ENCODE results near the gene CTCF.
A peak's percentile ranks its signal among the peaks of the same experiment; 100 is the strongest.

The CTCF gene

GRCh38 chr16:67667453-67667816, 105.1 kb downstream of the CTCF start:
- DNase-seq: no peak

- DNase-seq: peak; percentile 74
Measured at GRCh38 chr16:67667817-67668494, 105.6 kb downstream of the CTCF start.

- DNase-seq: no peak
Measured at GRCh38 chr16:67668495-67669157, 106.3 kb downstream of the CTCF start.

GRCh38 chr16:67669499-67670101, 107.3 kb downstream of the CTCF start:
- no peak for DNase-seq

- DNase-seq: no peak
Measured at GRCh38 chr16:67672306-67672705, 110.0 kb downstream of the CTCF start.

GRCh38 chr16:67672739-67673662, 110.7 kb downstream of the CTCF start:
- DNase-seq: peak; percentile 21

GRCh38 chr16:67673712-67674580, 111.6 kb downstream of the CTCF start:
- DNase-seq: no peak

GRCh38 chr16:67674851-67675578, 112.7 kb downstream of the CTCF start:
- DNase-seq: no peak

- DNase-seq: no peak
Measured at GRCh38 chr16:67675579-67675935, 113.2 kb downstream of the CTCF start.

- no peak for DNase-seq
Measured at GRCh38 chr16:67675999-67676398, 113.7 kb downstream of the CTCF start.

- no peak for DNase-seq
Measured at GRCh38 chr16:67676516-67676915, 114.2 kb downstream of the CTCF start.

- no peak for DNase-seq
Measured at GRCh38 chr16:67676939-67677338, 114.6 kb downstream of the CTCF start.

- no peak for DNase-seq
Measured at GRCh38 chr16:67677712-67678111, 115.4 kb downstream of the CTCF start.

GRCh38 chr16:67678354-67679023, 116.2 kb downstream of the CTCF start:
- no peak for DNase-seq

GRCh38 chr16:67679935-67680897, 117.9 kb downstream of the CTCF start:
- no peak for DNase-seq

- no peak for DNase-seq
Measured at GRCh38 chr16:67683767-67684166, 121.4 kb downstream of the CTCF start.

GRCh38 chr16:67685388-67686112, 123.2 kb downstream of the CTCF start:
- DNase-seq: no peak
